ENCODE measurements around the gene SKOR1.

Gene SKOR1

GRCh38 chr15:67825881-67826716, 790 bp downstream of the SKOR1 start:
- TF ChIP-seq CTCF (IDR thresholded peaks at IDR 0.05; ENCODE audit: low read depth, low read length), result no peak

GRCh38 chr15:67826717-67827561, 1.6 kb downstream of the SKOR1 start:
- DNase-seq (ENCODE audit: extremely low read depth, low read depth), result no peak
- no peak for TF ChIP-seq CTCF (IDR thresholded peaks at IDR 0.05; ENCODE audit: low read depth, low read length)

More at GRCh38 chr15:67825881-67826716, 790 bp downstream of the SKOR1 start:
- DNase-seq (ENCODE audit: extremely low read depth, low read depth), result no peak

GRCh38 chr15:67827562-67828277, 2.4 kb downstream of the SKOR1 start:
- TF ChIP-seq CTCF (IDR thresholded peaks at IDR 0.05; ENCODE audit: low read depth, low read length), result no peak
- no peak for DNase-seq (ENCODE audit: extremely low read depth, low read depth)

GRCh38 chr15:67828278-67828968, 3.1 kb downstream of the SKOR1 start:
- no peak for TF ChIP-seq CTCF (IDR thresholded peaks at IDR 0.05; ENCODE audit: low read depth, low read length)
- no peak for DNase-seq (ENCODE audit: extremely low read depth, low read depth)

- no peak for TF ChIP-seq CTCF (IDR thresholded peaks at IDR 0.05; ENCODE audit: low read depth, low read length)
- no peak for DNase-seq (ENCODE audit: extremely low read depth, low read depth)
Measured at GRCh38 chr15:67828969-67829646, 3.8 kb downstream of the SKOR1 start.

- TF ChIP-seq CTCF (IDR thresholded peaks at IDR 0.05; ENCODE audit: low read depth, low read length), result no peak
- no peak for DNase-seq (ENCODE audit: extremely low read depth, low read depth)
Measured at GRCh38 chr15:67829647-67830504, 4.6 kb downstream of the SKOR1 start.

Measured in AG09319 (cell line).